GM18519 (cell line): ENCODE data around the gene FARSB.
"Not testable (repeated sequence)": the region's sequence is repeated elsewhere in the genome, so short reads cannot be mapped to it uniquely, and the experiment has no call there.

Experiments
- ATAC-seq: cut with Tn5 transposase; IDR thresholded peaks from one replicate; pipeline ENCODE4 v1.9.1; 2021; ENCODE audit warnings: mild to moderate bottlenecking, moderate library complexity; ENCODE audit not compliant: unreplicated experiment, low FRiP score

Gene FARSB

GRCh38 chr2:222655787-222656525 lies at the start of gene FARSB:
TSS of gene FARSB (minus strand) at chr2:222656092. CDS start at chr2:222656073, 19 bp downstream.
- peak; percentile 85 for ATAC-seq

DNA sequence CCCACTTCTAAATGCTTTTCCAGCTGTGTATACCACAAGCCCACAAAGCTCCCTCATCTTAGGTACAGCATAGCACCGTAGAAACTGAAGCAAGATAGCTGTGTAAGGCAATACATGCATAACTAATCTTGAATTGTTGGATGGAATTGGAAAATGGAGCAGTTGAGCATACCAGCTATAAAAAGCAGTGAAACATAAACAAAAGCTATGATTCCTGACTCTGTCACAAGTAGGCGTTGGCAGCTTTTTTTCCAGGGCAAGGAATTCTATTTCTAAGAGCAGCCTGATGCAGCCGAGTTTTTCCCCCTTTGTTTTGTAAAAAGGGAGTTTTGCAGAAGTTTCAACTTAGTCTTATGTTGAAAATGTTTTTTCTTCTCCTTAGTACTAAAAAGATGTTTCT lies 48.0 kb upstream of the FARSB start:
- no peak for ATAC-seq

DNA sequence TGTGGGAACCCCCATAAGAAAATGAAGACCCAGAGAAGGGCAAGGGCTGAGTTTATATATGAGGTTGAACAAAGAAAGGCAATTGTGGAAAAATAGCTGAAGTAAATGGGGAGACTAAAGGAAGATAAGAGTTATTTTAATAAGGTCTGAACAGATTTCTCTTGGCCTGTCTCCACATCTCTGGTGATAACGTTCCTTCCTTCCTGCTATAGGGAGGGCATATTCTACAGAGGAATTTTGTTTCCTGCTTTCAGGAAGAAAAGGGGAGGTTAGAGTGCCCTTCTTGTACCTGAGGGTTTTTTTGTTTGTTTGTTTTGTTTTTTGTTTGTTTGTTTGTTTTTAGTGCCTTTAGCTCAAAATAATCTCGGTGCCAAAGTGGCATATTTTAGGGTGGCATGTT lies 47.2 kb upstream of the FARSB start:
- ATAC-seq: no peak

- ATAC-seq: no peak
Measured at GRCh38 chr2:222701721-222702131, 45.8 kb upstream of the FARSB start.

- ATAC-seq: no peak
Measured at GRCh38 chr2:222701233-222701632, 45.3 kb upstream of the FARSB start.

GRCh38 chr2:222698276-222698675 lies 42.4 kb upstream of the FARSB start:
- no peak for ATAC-seq

- ATAC-seq: peak; percentile 55
Measured at GRCh38 chr2:222693837-222694236, 37.9 kb upstream of the FARSB start.

- not testable (repeated sequence) for ATAC-seq
Measured at GRCh38 chr2:222693413-222693812, 37.5 kb upstream of the FARSB start.

DNA sequence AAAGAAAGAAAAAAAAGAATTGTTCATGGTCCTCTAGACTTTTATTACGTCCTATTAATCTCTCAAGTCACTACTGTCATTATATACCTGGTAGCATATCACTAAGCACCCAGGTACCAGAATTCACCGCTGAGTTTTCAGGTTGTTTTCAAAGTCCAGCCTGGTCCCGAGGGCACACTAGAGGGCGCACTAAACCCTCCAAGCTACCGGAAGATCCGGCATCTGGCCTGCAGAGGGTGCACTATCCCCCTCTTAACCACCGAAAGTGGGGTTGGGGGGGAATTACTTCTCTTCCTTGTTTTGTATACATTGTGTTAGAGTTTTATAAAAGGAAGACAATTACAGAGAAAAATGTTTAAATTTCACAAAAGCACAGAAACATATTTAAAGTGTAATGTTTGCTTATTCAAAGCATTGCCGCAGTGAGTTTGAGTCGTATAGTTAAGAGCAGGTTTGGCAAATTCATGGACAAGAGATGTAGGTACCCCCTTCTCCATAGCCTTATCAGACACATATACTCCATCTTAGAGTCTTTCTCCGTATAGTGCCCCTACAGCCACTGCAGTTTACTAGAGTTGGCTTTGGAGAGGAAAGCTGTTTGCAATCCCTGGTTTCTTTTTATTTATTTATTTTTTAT lies 34.8 kb upstream of the FARSB start:
- ATAC-seq: peak; percentile 81

DNA sequence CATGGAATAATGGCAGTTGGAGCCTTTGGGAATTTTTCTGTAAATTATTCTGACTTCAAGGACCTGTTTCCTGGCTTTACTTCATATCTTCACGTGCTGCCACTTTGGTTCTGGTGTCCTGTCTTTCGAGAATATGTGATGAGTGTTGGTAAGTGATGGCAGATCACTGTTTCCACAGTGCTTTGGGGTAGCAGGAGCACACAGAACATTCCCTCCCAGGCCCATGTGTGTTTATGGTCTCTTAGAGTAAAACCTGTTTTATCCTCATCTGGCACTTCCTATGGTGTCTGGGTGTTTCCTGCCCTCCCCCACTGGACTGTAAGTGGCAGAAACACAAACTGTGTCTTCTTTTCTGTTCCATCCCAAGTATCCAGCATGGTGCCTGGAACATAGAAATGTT lies 33.4 kb upstream of the FARSB start:
- no peak for ATAC-seq

- no peak for ATAC-seq
Measured at GRCh38 chr2:222688917-222689316, 33.0 kb upstream of the FARSB start.

DNA sequence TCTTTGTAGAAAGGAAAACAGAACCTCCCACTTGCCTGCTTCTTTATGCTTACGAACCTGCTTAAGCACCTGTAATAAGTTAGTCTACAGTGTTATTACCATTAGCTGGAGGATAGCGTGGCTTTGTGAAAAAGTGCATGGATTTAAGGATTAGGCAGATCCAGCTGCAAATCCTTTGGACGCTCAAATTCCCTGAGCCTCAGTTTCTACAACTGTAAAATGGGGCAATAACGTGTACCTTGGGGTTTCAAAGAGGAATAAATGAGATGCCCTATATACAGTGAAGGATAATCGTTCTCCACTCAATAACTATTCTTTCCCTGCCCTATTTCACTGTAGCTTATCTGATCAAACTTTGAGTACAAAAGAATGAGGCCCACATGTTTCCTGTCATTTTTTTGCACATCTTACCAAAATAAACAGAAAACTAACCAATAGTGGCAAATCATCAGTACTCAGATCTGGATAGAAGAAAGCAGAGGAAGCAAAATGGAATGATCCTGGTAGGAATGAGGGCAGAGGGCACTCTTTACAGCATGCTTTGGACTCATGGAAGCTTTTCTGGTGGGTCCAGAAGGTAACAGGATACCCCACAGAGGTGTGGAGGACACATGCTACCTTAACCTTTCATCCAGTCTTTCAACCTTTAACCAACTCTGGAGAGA lies 30.3 kb upstream of the FARSB start:
- no peak for ATAC-seq

DNA sequence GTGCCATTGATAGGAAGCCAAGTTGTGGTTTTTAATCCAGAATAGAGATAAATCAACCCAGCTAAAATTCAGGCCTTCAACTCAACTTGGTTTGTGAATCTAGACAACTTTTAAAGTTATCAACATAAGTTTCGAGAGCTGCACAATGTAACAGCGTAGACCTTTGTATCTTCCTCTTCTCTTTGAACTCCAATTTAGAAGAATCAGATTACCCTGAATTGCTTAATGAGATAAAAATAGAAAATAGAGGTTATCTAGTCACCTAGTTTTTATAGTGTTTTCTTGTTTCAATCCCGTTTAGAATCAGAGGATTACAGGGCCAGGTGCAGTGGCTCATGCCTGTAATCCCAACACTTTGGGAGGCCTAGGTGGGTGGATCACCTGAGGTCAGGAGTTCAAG lies 27.9 kb upstream of the FARSB start:
- no peak for ATAC-seq

- no peak for ATAC-seq
Measured at GRCh38 chr2:222677981-222678380, 22.1 kb upstream of the FARSB start.

- no peak for ATAC-seq
Measured at GRCh38 chr2:222673883-222674282, 18.0 kb upstream of the FARSB start.

GRCh38 chr2:222673273-222673672 lies 17.4 kb upstream of the FARSB start:
- no peak for ATAC-seq

GRCh38 chr2:222672068-222672401 lies 16.1 kb upstream of the FARSB start:
- no peak for ATAC-seq

DNA sequence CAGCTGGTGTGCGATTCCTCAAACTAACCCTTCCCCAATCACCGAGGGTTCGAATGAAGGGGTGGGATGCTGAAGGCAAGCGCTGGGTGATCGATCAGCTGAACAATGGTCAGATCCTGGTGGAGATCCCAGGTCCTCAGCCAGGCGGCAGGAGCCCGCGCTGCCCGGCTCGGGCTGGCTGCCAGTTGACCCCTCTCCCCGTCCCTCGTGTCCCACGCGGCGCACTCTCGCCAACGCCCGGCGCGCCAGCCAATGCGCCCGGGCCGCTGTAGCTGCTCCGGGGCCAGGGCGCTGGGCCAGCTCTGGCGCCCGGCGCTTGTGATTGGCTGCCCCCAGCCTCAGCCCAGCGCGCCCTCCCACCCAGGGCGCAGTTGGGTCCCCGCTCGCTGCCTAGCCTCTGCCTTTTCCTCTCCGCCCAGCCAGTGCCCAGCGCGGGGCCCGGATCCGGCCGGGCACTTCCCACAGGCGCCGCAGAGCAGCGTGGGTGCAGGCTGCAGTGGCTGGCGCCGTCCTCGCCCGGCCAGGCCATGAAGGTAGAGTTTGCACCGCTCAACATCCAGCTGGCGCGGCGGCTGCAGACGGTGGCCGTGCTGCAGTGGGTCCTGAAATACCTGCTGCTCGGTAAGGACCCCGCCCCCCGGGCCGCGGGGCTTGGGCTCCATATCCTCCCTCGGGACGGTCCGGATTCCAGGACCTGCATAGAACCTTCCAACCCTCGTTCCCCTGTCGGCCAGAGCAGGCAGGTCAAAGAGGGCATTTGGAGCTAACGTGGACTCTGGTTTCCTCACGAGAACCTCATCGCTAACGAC lies 15.6 kb upstream of the FARSB start, which contains the start of gene MOGAT1:
Gene MOGAT1 (plus strand): TSS at position 400 of the 809 bp plus-strand sequence. CDS start 128 bp downstream, at position 528.
- no peak for ATAC-seq

GRCh38 chr2:222670191-222671038 lies 14.5 kb upstream of the FARSB start:
- ATAC-seq: no peak

- ATAC-seq: no peak
Measured at GRCh38 chr2:222669353-222669752, 13.5 kb upstream of the FARSB start.
